ENCODE data around the gene NUDT19. TPM values are rescaled to one million over a fixed set of nuclear protein-coding genes. Genes with fewer than 3 reads are reported as not detected.

NUDT19 gene
- total RNA-seq = 6.8 and 7.5 TPM in 2 replicates
- long read RNA-seq, partial matches to known transcripts = 0 of 2 reads
- long read RNA-seq, other reads (novel, unspliced or antisense) = 0 of 2 reads

GRCh38 chr19:32691291-32691951 is at the start of gene NUDT19:
TSS of gene NUDT19 (plus strand) at chr19:32691821. CDS start at chr19:32691961, 140 bp downstream.
- Mint-ChIP-seq H3K27me3 (ENCODE audit: unreplicated experiment) (no peaks in the 10 kb centered on the region), H3K36me3 (ENCODE audit: unreplicated experiment) (peaks cover 3% of the 10 kb centered on the region), H3K9me3 (ENCODE audit: unreplicated experiment) (no peaks in the 10 kb centered on the region), H3K4me1 (ENCODE audit: unreplicated experiment) (peaks cover 33% of the 10 kb centered on the region), H3K4me3 (ENCODE audit: unreplicated experiment) (peak within 1 kb of the TSS; percentile 77), H3K27ac (ENCODE audit: unreplicated experiment) (peak within 1 kb of the TSS; percentile 77)
- TF ChIP-seq CTCF (IDR thresholded peaks at IDR 0.05) = no peak
- DNase-seq (ENCODE audit: extremely low spot score, unreplicated experiment) = peak; percentile 92

GRCh38 chr19:32642771-32643170 is 48.9 kb upstream of the NUDT19 start:
- Mint-ChIP-seq H3K27me3 (ENCODE audit: unreplicated experiment) (no peaks in the 10 kb centered on the region), H3K27ac (ENCODE audit: unreplicated experiment) (no peak overlapping the region), H3K4me1 (ENCODE audit: unreplicated experiment) (no peaks in the 10 kb centered on the region), H3K36me3 (ENCODE audit: unreplicated experiment) (peaks cover 43% of the 10 kb centered on the region), H3K4me3 (ENCODE audit: unreplicated experiment) (no peak overlapping the region), H3K9me3 (ENCODE audit: unreplicated experiment) (no peaks in the 10 kb centered on the region)
- no peak for DNase-seq (ENCODE audit: extremely low spot score, unreplicated experiment)
- TF ChIP-seq CTCF (IDR thresholded peaks at IDR 0.05) = no peak

GRCh38 chr19:32646556-32646955 is 45.1 kb upstream of the NUDT19 start:
- no peak for TF ChIP-seq CTCF (IDR thresholded peaks at IDR 0.05)
- H3K4me1 Mint-ChIP-seq (ENCODE audit: unreplicated experiment) = no peaks in the 10 kb centered on the region
- H3K9me3 Mint-ChIP-seq (ENCODE audit: unreplicated experiment) = no peaks in the 10 kb centered on the region
- H3K27me3 Mint-ChIP-seq (ENCODE audit: unreplicated experiment) = no peaks in the 10 kb centered on the region
- no peak overlapping the region for H3K27ac Mint-ChIP-seq (ENCODE audit: unreplicated experiment)
- no peak for DNase-seq (ENCODE audit: extremely low spot score, unreplicated experiment)
- no peak overlapping the region for H3K4me3 Mint-ChIP-seq (ENCODE audit: unreplicated experiment)
- peaks cover 38% of the 10 kb centered on the region for H3K36me3 Mint-ChIP-seq (ENCODE audit: unreplicated experiment)

- peaks cover 2% of the 10 kb centered on the region for H3K4me1 Mint-ChIP-seq (ENCODE audit: unreplicated experiment)
- H3K36me3 Mint-ChIP-seq (ENCODE audit: unreplicated experiment) = peaks cover 34% of the 10 kb centered on the region
- no peaks in the 10 kb centered on the region for H3K27me3 Mint-ChIP-seq (ENCODE audit: unreplicated experiment)
- H3K4me3 Mint-ChIP-seq (ENCODE audit: unreplicated experiment) = no peak overlapping the region
- DNase-seq (ENCODE audit: extremely low spot score, unreplicated experiment) = no peak
- no peaks in the 10 kb centered on the region for H3K9me3 Mint-ChIP-seq (ENCODE audit: unreplicated experiment)
- no peak for TF ChIP-seq CTCF (IDR thresholded peaks at IDR 0.05)
- H3K27ac Mint-ChIP-seq (ENCODE audit: unreplicated experiment) = no peak overlapping the region
Measured at GRCh38 chr19:32647361-32647760, 44.3 kb upstream of the NUDT19 start.

- Mint-ChIP-seq H3K4me1 (ENCODE audit: unreplicated experiment) (peaks cover 2% of the 10 kb centered on the region), H3K36me3 (ENCODE audit: unreplicated experiment) (peaks cover 19% of the 10 kb centered on the region), H3K4me3 (ENCODE audit: unreplicated experiment) (no peak overlapping the region), H3K27ac (ENCODE audit: unreplicated experiment) (no peak overlapping the region), H3K9me3 (ENCODE audit: unreplicated experiment) (no peaks in the 10 kb centered on the region), H3K27me3 (ENCODE audit: unreplicated experiment) (no peaks in the 10 kb centered on the region)
- no peak for TF ChIP-seq CTCF (IDR thresholded peaks at IDR 0.05)
- no peak for DNase-seq (ENCODE audit: extremely low spot score, unreplicated experiment)
Measured at GRCh38 chr19:32649751-32650150, 41.9 kb upstream of the NUDT19 start.
